ENCODE data around the gene AFAP1.

The AFAP1 gene, protein sequence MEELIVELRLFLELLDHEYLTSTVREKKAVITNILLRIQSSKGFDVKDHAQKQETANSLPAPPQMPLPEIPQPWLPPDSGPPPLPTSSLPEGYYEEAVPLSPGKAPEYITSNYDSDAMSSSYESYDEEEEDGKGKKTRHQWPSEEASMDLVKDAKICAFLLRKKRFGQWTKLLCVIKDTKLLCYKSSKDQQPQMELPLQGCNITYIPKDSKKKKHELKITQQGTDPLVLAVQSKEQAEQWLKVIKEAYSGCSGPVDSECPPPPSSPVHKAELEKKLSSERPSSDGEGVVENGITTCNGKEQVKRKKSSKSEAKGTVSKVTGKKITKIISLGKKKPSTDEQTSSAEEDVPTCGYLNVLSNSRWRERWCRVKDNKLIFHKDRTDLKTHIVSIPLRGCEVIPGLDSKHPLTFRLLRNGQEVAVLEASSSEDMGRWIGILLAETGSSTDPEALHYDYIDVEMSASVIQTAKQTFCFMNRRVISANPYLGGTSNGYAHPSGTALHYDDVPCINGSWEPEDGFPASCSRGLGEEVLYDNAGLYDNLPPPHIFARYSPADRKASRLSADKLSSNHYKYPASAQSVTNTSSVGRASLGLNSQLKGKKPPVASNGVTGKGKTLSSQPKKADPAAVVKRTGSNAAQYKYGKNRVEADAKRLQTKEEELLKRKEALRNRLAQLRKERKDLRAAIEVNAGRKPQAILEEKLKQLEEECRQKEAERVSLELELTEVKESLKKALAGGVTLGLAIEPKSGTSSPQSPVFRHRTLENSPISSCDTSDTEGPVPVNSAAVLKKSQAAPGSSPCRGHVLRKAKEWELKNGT

DNA sequence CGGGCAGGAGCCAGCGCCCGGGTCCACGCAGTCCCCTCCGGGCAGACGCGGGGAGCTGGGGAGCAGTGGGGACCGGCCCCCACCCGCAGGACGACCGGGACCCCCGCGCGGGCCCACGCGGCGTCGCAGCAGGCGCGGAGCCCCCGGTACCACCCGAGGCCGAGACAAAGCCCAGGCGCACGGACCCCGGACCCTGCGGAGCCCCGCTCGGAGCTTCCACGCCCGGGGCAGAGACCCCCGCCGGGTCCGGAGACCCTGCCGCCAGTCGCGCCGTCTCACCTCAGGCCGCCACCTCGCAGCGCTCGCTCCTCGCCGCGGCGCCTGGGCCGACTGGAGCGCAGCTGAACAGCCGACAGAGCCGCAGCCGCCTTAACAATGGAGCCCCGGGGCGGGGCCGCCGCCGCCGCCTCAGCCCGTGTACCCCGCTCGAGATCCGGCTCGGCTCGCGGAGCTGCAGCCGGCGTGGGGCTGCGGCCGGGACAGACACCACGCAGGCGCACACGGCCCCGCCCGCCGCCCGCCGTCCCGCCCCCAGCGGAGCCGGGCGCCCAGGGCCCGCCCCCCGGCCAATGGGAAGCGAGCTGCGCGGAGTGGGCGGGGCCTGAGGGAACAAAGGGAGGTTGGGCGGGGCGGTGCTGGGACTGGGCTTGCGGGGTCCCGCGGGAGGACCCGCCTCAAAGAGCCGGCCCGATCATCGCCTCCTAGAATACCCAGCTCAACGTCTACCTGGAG, at the start of gene AFAP1:
AFAP1 (minus strand) TSS at position 485 of the 732 bp plus-strand sequence. CDS start 67,783 bp downstream, outside the sequence.
- POLR2A ChIA-PET: interaction anchor here (0.7 to 1.5 kb wide), 9 partner anchors 9 to 96 kb away, joined by 3 to 10 read pairs (median 4); no protein-coding TSS in a partner anchor
- DNase-seq (ENCODE audit: extremely low spot score): peak; percentile 99
- CTCF ChIA-PET: interaction anchor here (1.0 kb wide), 2 partner anchors 133 to 135 kb away, joined by 3 read pairs; no protein-coding TSS in a partner anchor
- TF ChIP-seq HDGF (IDR thresholded peaks at IDR 0.05; ENCODE audit: borderline replicate concordance): no peak
- TF ChIP-seq ZNF384 (IDR thresholded peaks at IDR 0.05): no peak
- TF ChIP-seq ELF4 (IDR thresholded peaks at IDR 0.05): no peak
- TF ChIP-seq BHLHE40 (IDR thresholded peaks at IDR 0.05; ENCODE audit: borderline replicate concordance): no peak
- TF ChIP-seq NFRKB (IDR thresholded peaks at IDR 0.05): no peak
- TF ChIP-seq L3MBTL2 (conservative IDR thresholded peaks at IDR 0.05): no peak
- TF ChIP-seq TARDBP (IDR thresholded peaks at IDR 0.05): no peak; the same call in 1 of the 2 replicates
- TF ChIP-seq LEF1 (IDR thresholded peaks at IDR 0.05; ENCODE audit: borderline replicate concordance): no peak
- no peak for TF ChIP-seq FOXA1 (IDR thresholded peaks at IDR 0.05)
- TF ChIP-seq FOXK2 (IDR thresholded peaks at IDR 0.05): no peak
- no peak for TF ChIP-seq ARNT (IDR thresholded peaks at IDR 0.05)
- TF ChIP-seq FOXM1 (IDR thresholded peaks at IDR 0.05; ENCODE audit: borderline replicate concordance): no peak
- TF ChIP-seq PKNOX1 (IDR thresholded peaks at IDR 0.05): no peak
- TF ChIP-seq CTBP1 (IDR thresholded peaks at IDR 0.05; ENCODE audit: borderline replicate concordance): no peak
- no peak for TF ChIP-seq SP1 (IDR thresholded peaks at IDR 0.05)
- no peak for TF ChIP-seq SUZ12 (IDR thresholded peaks at IDR 0.05)

- DNase-seq (ENCODE audit: extremely low spot score): no peak
- ChIA-PET POLR2A (no interaction called here), CTCF (interaction anchor here (0.7 to 2.8 kb wide), 5 partner anchors 51 to 186 kb away, joined by 3 to 18 read pairs (median 5); no protein-coding TSS in a partner anchor)
- TF ChIP-seq FOXM1 (IDR thresholded peaks at IDR 0.05; ENCODE audit: borderline replicate concordance) (no peak), SP1 (IDR thresholded peaks at IDR 0.05) (no peak), LEF1 (IDR thresholded peaks at IDR 0.05; ENCODE audit: borderline replicate concordance) (no peak), SUZ12 (IDR thresholded peaks at IDR 0.05) (no peak), ARNT (IDR thresholded peaks at IDR 0.05) (no peak), HDGF (IDR thresholded peaks at IDR 0.05; ENCODE audit: borderline replicate concordance) (no peak), BHLHE40 (IDR thresholded peaks at IDR 0.05; ENCODE audit: borderline replicate concordance) (no peak), ZNF384 (IDR thresholded peaks at IDR 0.05) (no peak), FOXA1 (IDR thresholded peaks at IDR 0.05) (no peak), CTBP1 (IDR thresholded peaks at IDR 0.05; ENCODE audit: borderline replicate concordance) (no peak)
Measured at GRCh38 chr4:7988437-7988836, 48.8 kb upstream of the AFAP1 start.

GRCh38 chr4:7987148-7987989, 47.7 kb upstream of the AFAP1 start:
- peak; percentile 80 for DNase-seq (ENCODE audit: extremely low spot score)
- POLR2A ChIA-PET: no interaction called here
- CTCF ChIA-PET: interaction anchor here (0.6 to 2.8 kb wide), 7 partner anchors 10 to 185 kb away, joined by 3 to 18 read pairs (median 3); no protein-coding TSS in a partner anchor
- no peak for TF ChIP-seq L3MBTL2 (conservative IDR thresholded peaks at IDR 0.05)
- TF ChIP-seq ARNT (IDR thresholded peaks at IDR 0.05): no peak; the same call in 1 of the 2 replicates
- no peak for TF ChIP-seq BHLHE40 (IDR thresholded peaks at IDR 0.05; ENCODE audit: borderline replicate concordance)
- TF ChIP-seq SP1 (IDR thresholded peaks at IDR 0.05): no peak

DNA sequence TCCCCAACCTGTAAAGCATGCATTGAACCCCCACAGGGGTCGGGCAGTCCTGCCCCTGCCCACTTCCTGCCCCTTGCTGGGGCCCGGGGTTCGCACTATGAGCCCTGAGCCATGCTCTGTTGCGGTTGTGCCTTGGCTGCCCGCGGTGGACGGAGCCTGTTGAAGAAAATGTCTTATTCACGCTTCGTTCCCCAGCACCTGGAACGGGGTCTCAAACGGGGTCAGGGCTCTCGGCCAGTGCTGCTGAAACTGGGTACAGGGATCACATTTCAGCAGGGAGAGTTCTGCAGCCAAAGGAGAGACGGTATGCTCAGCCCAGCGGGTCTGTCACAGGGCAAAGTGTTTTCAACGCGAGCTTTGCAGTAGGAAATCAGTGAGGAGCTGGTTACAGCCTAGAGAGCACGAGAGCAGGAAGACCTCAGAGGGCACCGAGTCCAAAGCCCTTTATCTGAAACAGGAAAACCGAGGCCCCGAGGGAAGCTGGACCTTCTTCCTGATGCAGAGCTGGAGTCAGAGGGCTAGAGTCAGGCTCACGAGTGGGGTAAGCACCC, 46.3 kb upstream of the AFAP1 start:
- no peak for DNase-seq (ENCODE audit: extremely low spot score)
- ChIA-PET POLR2A (no interaction called here), CTCF (interaction anchor here (0.5 to 2.8 kb wide), 5 partner anchors 8 to 184 kb away, joined by 3 to 18 read pairs (median 5); no protein-coding TSS in a partner anchor)
- TF ChIP-seq ZNF384 (IDR thresholded peaks at IDR 0.05): no peak
- TF ChIP-seq BHLHE40 (IDR thresholded peaks at IDR 0.05; ENCODE audit: borderline replicate concordance): no peak
- no peak for TF ChIP-seq SUZ12 (IDR thresholded peaks at IDR 0.05)
- no peak for TF ChIP-seq PKNOX1 (IDR thresholded peaks at IDR 0.05)
- TF ChIP-seq CTBP1 (IDR thresholded peaks at IDR 0.05; ENCODE audit: borderline replicate concordance): no peak
- TF ChIP-seq ELF4 (IDR thresholded peaks at IDR 0.05): no peak
- TF ChIP-seq SP1 (IDR thresholded peaks at IDR 0.05): no peak
- no peak for TF ChIP-seq NFRKB (IDR thresholded peaks at IDR 0.05)
- no peak for TF ChIP-seq TARDBP (IDR thresholded peaks at IDR 0.05)
- TF ChIP-seq FOXA1 (IDR thresholded peaks at IDR 0.05): no peak
- TF ChIP-seq FOXK2 (IDR thresholded peaks at IDR 0.05): no peak
- no peak for TF ChIP-seq ARNT (IDR thresholded peaks at IDR 0.05)
- TF ChIP-seq HDGF (IDR thresholded peaks at IDR 0.05; ENCODE audit: borderline replicate concordance): no peak

DNA sequence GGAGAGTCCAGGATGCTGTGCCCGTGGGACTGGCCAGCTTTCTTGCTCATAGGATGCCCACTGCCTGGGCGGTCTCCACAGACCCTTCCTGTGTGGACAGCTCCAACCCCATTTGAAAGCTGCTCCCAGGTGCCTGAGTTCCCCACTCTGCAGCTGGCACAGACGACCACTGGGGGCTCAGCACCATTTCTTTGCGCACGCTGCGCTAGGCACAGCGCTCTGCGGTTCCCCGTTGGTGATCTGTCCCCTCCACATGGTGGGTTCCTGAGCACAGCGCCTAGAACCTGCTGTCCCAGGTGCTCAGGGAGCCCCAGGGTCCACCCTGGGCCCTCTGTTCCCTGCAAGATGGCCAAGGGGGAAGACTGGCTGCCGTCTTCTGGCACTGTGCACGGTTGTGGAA, 45.4 kb upstream of the AFAP1 start:
- CTCF ChIA-PET: interaction anchor here (1.0 kb wide), 1 partner anchor 223 kb away, joined by 3 read pairs; no protein-coding TSS in a partner anchor
- no peak for DNase-seq (ENCODE audit: extremely low spot score)
- POLR2A ChIA-PET: no interaction called here

More for the DNA sequence above, 45.4 kb upstream of the AFAP1 start:
- TF ChIP-seq TARDBP (IDR thresholded peaks at IDR 0.05): no peak
- no peak for TF ChIP-seq SP1 (IDR thresholded peaks at IDR 0.05)
- no peak for TF ChIP-seq ELF4 (IDR thresholded peaks at IDR 0.05)
- no peak for TF ChIP-seq FOXA1 (IDR thresholded peaks at IDR 0.05)
- no peak for TF ChIP-seq PKNOX1 (IDR thresholded peaks at IDR 0.05)
- TF ChIP-seq LEF1 (IDR thresholded peaks at IDR 0.05; ENCODE audit: borderline replicate concordance): no peak
- TF ChIP-seq FOXM1 (IDR thresholded peaks at IDR 0.05; ENCODE audit: borderline replicate concordance): no peak
- TF ChIP-seq CTBP1 (IDR thresholded peaks at IDR 0.05; ENCODE audit: borderline replicate concordance): no peak
